ENCODE results near the gene FOSL2.

Gene FOSL2

GRCh38 chr2:28435241-28435640, 42.6 kb downstream of the FOSL2 start:
- no peak for DNase-seq

DNA sequence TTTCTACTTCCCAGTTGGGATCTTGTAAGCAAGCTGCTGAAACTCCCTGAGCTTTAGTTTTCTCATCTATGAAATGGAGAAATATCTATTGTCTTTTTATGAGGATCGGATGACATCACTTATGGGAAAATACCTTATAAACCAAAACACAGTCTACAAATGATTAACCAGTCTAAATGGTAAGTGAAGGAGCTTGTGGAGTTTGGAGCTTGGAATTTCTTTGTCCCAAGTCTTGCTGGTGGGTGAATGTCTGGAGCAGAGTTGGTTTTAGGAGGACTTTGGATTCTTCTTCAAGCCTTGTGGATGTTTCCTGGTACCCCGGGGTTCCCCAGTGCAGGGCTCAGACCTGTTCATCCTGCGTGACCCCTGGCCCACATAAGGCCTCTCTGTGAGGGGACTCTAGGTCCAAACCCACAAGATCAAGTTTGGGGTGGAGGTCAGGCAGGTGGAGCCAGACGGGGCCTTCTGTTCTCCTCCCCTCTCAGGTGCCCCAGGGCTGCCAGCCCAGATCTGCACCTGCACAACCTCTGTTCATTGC, 43.2 kb downstream of the FOSL2 start:
- DNase-seq, result no peak

DNA sequence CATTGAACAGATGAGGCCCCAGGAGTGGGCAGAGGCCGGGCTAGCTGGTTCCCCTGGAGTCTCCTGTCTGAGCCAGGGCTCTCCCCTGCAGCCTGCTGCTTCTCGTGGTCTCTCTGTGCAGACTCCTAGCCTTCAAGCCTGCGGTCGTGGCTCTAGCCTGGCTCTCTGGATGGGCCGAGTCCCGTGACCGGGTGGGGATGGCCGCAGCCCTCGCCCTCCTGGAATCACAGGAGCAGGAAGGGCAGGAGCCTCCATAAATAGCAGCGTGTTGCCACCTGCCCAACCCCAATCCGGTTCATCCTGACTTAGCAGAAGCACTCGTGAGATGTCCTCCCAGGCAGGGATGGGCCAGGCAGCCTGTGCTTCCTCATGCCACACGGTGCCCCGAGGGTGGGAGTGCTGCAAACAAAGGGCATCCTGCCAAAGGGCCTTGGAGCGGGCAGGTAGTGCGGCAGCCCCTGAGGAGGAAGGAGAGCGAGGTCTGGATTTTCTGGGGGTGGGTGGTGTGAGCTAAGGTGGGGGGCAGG, 43.9 kb downstream of the FOSL2 start:
- no peak for DNase-seq

- no peak for DNase-seq
These were observed 44.6 kb downstream of the FOSL2 start for GRCh38 chr2:28437149-28437835.

- no peak for DNase-seq
These were observed 45.3 kb downstream of the FOSL2 start for GRCh38 chr2:28437918-28438317.

DNA sequence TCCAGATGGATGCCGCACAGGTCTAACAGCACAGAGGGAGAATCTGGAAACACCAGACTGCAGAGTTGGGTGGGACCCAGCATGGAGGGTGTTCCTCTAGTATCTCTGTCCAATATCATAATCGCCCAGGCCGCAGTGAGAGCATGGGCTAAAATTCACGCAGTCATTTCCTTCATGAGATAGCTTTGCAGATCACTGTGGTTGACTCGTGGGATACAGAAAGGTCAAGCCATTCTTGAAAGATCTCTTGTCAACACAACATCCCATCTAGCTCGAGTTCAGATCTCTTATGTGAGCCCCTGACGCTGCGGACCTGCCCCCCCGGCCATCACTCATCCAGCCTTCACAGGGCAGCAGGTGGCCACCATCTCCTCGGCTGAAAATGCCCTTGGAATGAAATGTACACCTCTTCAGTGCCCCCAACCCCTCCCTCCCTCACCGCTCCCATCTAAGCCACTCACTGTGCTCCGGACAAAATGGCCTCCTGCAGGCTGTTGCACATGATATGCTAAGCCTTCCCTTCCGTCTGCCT, 45.9 kb downstream of the FOSL2 start:
- DNase-seq, result no peak

DNA sequence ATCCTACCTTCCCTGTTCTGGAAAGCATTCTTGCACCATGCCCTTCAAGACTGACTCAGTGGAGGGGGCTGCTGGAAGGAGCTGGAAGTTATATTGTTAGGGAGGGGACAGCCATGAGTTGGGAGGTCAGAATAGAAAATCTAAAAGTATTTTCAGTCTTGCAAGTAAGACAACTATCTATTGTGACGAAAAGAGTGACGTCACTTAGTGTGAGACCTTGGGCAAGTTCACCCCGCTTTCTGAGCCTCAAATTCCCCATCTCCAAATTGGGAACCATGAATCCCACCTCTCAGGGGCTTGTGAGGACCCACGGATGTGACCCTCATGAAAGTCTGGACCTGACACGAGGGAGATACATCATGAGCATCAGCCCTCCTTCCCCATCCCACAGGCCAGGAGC, 46.5 kb downstream of the FOSL2 start:
- DNase-seq, result no peak

DNA sequence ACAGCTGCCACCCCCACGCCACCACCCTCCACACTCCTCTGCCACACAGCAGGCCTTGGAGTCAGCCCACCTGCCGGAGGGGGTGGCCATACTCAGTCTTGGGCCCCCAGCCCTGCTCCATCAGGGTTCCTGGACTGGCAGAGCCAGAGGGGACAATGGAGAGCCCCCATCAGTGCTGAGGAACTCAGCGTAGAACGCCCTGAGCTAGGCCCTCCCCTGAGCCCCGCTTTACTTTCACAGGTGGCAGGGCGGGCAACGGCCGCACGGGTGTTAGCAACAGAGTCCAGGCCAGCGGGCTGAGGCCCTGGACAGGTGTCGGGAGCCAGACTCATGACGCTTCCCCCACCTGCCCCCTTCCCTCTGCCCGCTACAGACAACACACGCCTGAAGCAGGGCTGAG, 47.1 kb downstream of the FOSL2 start:
- no peak for DNase-seq

GRCh38 chr2:28442328-28442727, 49.7 kb downstream of the FOSL2 start:
- DNase-seq, result no peak

DNA sequence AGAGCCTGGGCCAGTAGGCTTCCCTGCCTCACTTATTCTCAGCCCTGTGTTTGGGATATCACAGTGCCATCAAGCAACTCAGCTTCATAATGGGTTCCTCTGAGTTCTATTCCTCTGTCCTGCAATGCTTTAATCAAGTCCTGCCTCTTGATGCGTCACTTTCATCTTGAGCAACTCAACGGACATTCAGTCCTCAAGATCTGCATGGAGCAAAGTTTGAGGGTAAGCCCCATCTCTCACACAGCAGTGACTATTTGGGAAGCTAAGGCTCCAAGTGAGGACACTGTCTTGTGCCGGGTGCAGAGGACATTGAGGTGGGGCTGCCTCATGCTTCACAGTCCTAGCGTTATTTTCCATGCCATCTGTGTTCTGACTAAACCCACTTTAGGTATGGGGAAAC, 52.3 kb downstream of the FOSL2 start:
- DNase-seq, result no peak

DNA sequence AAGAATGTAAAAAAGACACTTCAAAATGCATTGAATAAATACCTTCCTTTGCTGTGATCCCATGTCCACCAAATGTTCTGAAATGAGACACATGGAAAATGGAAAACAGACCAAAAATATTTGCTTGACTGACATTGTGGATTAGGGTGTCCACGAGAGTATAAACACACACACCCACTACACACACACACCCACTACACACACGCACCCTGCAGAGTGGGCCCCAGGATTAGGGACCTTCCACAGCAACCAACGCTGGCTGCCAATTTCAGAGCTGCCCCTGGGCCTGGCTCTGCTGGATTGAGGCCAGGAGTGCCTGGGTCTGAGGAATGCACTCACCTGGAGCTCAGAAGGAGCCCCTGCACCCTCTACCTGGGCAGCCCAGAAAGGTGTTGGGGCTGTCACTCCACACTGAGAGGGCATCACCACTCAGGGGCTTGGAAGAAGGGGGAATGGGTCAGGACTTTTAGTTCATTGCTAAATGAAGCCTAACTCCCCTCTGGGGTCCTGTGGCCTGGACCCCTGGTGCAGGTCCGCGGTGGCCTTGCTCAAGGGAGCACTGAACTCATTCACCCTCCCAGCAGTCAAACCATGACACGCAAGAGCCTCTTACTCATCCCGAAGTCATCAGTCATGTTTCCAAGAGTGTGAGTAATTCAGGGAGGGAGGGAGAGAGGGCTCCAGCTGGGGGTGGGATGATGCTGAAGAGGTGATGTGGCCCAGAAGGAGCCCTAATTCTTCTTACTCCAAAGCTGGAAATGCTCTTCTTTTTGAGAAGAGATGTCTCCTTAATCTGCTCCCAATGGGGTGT, 53.0 kb downstream of the FOSL2 start:
- DNase-seq, result peak; percentile 61

DNA sequence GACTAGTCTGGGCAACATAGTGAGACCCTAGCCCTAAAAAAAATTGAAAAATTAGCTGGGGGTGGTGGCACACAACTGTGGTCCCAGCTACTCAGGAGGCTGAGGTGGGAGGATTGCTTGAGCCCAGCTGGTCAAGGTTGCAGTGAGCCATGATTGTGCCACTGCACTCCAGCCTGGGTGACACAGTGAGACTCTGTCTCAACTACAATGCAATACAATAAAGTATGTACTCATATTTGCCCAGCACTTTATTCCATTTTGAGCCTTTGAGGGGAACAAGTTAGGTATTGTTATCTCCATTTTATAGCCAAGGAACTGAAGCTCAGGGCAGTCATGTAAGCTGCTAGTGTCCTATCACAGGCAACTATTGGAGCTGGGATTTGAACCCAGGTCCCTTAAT, 53.9 kb downstream of the FOSL2 start:
- DNase-seq, result no peak

GRCh38 chr2:28447086-28447485, 54.4 kb downstream of the FOSL2 start:
- DNase-seq, result no peak

DNA sequence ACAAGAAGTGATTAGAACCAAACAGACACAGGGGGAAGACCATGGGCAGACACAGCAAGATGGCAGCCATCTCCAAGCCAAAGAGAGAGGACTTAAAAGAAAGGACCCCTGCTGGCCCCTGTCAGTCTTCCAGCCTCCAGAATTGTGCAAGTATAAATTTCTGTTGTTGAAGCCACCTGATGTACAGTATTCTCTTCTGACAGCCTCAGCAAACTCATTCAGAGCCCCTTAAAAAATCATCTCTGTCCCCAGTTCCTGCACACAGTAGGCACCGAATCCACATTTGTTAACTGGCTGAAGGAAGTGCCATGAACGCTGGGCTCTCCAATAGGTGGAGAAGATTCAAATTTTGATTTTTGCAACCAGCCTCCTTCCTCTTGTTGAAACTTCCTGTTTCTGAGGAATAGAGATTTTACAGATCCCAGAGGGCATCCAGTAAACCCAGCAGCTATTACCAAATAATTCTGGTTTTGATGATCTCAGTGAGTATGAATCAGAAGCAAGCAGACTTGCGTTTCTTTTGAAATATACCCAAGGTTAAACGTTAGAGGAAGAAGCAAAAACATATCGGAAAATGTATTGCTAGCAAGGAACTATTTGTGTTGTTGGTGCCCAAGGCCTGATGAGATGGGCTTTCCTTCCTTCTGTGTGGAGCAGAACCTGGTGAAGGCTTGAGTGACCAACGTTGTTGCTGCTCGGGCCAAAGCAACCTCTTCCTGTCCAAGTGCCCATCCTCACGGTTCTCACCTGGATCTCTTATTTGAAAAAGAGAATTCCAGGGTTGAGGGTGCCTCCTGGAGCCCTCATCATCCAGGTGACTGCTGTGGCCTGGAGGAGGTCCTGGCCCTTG, 55.5 kb downstream of the FOSL2 start:
- DNase-seq, result no peak

DNA sequence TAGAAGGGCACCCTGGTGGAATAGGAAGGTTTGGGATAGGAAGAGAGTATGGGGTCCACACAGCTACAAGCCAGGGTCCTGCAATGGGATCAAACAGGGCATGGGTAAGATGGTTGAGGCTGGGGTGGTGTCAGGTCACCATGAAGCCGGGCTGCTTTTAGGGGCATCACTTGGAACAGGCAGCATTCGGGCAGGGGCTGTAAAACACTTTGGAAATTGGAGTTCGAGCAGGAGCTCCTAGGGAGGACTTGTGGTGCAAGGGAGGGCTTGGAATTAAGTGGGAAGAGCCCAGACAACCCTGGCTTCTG, 56.1 kb downstream of the FOSL2 start:
- DNase-seq, result no peak

- no peak for DNase-seq
These were observed 56.4 kb downstream of the FOSL2 start for GRCh38 chr2:28449126-28449487.

DNA sequence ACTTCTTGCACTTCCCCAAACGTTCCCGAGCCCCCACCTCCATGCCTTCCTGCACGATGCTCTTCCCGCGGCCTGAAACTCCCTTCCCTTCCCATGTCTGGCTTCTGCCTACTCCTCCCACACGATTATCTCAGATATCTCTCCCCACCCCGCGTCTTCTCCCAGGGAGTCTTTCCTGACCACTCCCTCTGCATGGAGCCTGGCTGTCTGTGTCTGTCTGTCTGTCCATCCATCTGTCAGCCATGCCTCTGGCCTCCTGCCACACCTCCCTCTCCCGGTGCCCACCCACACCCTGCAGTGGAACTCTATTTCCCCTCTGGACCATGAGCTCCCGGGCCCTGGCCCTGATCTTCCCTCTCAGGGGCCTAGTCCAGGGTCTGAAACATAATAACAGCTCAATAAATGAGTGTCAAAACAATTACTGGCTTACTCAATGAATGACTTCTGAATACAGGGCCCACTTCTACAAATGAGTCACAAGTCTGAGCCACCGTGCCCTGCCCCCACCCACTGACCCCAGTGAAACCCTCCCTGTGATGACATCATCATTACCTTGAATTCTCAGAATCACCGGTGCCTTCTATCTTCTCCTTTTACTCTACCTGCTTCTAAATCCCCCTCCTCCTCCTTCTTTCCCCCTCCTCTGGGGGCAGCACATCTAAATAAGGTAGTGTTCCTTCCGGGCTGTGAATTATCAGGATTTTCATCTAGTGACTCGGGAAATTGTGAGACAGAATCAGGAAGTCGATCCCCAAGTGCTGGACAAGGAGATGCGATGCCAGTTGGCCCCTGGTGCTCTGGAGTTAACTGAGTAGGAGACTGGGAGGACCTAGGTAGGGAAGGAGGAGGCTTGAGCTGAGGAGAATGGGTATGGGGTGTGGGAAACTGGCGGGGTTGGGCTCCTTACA, 57.1 kb downstream of the FOSL2 start:
- peak; percentile 84 for DNase-seq

GRCh38 chr2:28450901-28451565, 58.4 kb downstream of the FOSL2 start:
- DNase-seq, result no peak

DNA sequence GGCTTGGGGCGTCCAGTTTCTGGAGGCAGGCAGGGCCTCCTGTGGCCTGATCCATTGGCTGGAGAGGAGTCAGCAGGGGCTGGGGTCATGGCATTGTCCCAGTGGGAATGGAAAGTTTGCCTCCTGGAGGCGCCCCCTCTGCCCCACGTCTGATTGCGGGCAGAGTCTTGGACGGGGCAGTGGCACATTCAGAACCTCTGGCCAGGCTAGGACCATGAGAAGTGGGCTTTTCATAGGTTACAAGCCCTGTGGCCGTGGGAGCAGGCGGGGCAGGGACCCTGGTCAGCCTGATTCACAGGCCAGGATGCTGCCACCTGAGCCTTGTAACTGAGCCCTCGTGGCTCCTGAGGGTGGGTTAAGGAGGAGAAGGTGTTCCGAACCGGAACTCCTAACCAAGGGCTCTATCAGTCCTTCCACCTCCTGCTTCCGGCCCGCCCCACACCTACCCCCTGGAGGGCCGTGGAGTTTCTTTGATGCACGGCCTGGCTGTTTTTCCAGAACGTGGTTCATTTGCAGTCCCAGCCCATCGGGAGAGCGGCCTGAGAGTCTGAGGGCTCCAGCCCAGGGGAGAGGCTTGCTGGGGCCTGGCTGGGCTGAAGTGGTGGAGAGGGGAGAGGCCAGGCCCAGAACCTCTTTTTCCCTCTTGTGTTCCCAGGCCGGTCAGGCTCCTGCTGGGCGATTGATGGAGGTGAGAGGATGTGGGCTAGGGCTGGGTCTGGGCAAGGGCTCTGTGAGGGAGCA, 59.3 kb downstream of the FOSL2 start:
- no peak for DNase-seq

DNA sequence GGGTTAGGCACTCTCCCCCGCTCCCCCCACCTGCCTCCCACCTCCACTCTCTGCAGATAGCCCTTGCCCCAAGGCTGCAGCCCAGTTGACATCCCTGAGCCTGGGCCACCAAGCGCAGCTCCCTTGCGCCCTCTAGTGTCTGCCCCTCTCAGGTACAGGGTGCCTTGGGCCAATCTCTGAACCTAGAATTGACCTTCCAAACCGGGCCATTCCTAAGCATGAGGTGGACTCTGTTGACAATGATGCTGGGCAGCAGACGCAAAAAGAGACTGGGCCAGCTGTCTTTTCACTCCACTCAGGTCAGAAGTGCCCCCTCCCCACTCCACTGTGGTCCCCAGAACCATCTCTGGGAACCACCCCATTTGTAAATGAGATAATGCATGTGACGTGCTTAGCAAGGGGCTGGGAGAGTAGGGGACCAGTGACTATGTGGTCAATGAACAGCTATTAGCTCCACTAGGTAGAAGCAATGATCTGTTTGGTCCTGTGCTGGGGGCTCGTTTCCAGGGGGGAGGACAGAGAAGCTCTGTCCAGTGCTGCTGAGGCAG, 60.0 kb downstream of the FOSL2 start:
- peak; percentile 80 for DNase-seq

All from activated naive CD4-positive, alpha-beta T cell treated with anti-CD3 and anti-CD28 coated beads, Interleukin-2, amount 50 U/mL, for 16 hours (primary cell).